PFSK-1 (cell line): ENCODE results near the gene MYRF.
A peak's percentile ranks its signal among the peaks of the same experiment; 100 is the strongest.

Source experiments
- FOXP2 ChIP-seq: optimal IDR thresholded peaks from 2 replicates; pipeline ENCODE3; 2011; ENCODE audit warnings: borderline replicate concordance, control low read depth, inconsistent platforms; ENCODE audit not compliant: insufficient read depth; ENCODE audit errors: extremely low read length, extremely low read depth
- POLR2AphosphoS5 ChIP-seq: IDR thresholded peaks from 2 replicates; pipeline ENCODE4 v1.6.1; 2012; ENCODE audit warnings: low read depth, mild to moderate bottlenecking, control low read depth, low read length, moderate library complexity
- SIN3A ChIP-seq: IDR thresholded peaks from 2 replicates; pipeline ENCODE4 v1.6.1; 2012; ENCODE audit warnings: mild to moderate bottlenecking, low read length, moderate library complexity, borderline replicate concordance; ENCODE audit not compliant: insufficient read depth
- TAF1 ChIP-seq: IDR thresholded peaks from 2 replicates; pipeline ENCODE4 v1.6.1; 2012; ENCODE audit warnings: low read length, control low read depth, borderline replicate concordance; ENCODE audit not compliant: insufficient read depth
- TF ChIP-seq, protein P1 (sequence below), 2 experiments: IDR thresholded peaks; 2 replicates each; pipeline versions ENCODE4 v1.6.1 to v1.8.0; 2011 to 2012; ENCODE audit warnings: low read depth in 2 of 2, low read length in 2 of 2, control low read depth in 1 of 2, inconsistent platforms in 1 of 2, mild to moderate bottlenecking in 1 of 2, moderate library complexity in 1 of 2; ENCODE audit not compliant: insufficient read depth in 1 of 2

Gene MYRF

DNA sequence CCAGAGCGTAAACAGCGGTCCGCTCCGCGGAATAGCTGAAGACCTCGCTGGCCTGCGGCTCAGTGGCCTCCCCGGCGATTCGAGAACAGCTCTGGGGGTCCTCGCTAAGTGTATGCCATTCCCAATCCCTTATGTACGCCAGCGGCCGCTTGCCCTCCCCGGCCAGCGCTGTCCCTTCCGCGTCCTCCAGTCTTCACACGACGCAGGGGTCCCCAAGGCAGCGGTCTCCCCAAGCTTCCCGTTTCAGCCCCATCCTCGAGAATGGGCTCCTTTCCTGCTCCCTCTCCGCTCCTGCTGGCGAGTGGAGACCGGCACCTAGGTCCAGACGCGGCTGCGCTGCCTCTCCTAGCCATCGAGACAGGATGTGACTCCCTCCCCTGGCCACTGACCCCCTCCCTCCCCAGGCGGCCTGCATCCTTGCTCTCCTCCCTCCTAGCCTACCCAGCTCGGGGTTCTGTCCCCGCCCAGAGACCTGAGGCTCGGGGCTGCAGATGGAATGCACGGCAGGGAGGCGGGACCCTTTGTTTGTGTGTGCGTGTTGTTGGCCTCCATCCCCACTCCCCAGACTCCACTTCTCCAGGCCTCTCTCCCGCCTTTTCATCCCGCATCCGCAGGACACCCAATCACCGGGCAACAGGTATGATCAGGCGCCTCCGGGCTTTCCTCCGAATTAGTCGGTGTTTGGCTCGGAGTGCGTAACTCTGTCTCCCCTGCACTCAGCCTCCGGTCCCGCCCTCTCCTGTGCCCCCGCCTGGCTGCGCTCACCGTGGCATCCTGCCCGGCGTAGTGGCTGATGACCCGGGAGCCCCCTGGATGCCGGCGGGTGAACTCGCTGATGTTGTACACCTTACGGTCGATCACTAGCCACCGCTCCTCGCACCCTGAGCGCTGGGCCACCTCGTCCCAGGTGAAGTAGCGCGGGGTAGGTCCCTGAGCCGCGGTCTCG, 63.6 kb downstream of the MYRF start:
- TF ChIP-seq FOXP2, result peak; percentile 46
- TF ChIP-seq, protein P1, sequence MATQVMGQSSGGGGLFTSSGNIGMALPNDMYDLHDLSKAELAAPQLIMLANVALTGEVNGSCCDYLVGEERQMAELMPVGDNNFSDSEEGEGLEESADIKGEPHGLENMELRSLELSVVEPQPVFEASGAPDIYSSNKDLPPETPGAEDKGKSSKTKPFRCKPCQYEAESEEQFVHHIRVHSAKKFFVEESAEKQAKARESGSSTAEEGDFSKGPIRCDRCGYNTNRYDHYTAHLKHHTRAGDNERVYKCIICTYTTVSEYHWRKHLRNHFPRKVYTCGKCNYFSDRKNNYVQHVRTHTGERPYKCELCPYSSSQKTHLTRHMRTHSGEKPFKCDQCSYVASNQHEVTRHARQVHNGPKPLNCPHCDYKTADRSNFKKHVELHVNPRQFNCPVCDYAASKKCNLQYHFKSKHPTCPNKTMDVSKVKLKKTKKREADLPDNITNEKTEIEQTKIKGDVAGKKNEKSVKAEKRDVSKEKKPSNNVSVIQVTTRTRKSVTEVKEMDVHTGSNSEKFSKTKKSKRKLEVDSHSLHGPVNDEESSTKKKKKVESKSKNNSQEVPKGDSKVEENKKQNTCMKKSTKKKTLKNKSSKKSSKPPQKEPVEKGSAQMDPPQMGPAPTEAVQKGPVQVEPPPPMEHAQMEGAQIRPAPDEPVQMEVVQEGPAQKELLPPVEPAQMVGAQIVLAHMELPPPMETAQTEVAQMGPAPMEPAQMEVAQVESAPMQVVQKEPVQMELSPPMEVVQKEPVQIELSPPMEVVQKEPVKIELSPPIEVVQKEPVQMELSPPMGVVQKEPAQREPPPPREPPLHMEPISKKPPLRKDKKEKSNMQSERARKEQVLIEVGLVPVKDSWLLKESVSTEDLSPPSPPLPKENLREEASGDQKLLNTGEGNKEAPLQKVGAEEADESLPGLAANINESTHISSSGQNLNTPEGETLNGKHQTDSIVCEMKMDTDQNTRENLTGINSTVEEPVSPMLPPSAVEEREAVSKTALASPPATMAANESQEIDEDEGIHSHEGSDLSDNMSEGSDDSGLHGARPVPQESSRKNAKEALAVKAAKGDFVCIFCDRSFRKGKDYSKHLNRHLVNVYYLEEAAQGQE (IDR thresholded peaks at IDR 0.05; ENCODE audit: insufficient read depth in 1 of 2, low read depth in 2 of 2, low read length in 2 of 2), result no peak
- TF ChIP-seq SIN3A, result no peak; the same call in 1 of the 2 replicates
- TF ChIP-seq TAF1, result peak; percentile 64; the same call in 1 of the 2 replicates
- peak; percentile 62 for TF ChIP-seq POLR2AphosphoS5

DNA sequence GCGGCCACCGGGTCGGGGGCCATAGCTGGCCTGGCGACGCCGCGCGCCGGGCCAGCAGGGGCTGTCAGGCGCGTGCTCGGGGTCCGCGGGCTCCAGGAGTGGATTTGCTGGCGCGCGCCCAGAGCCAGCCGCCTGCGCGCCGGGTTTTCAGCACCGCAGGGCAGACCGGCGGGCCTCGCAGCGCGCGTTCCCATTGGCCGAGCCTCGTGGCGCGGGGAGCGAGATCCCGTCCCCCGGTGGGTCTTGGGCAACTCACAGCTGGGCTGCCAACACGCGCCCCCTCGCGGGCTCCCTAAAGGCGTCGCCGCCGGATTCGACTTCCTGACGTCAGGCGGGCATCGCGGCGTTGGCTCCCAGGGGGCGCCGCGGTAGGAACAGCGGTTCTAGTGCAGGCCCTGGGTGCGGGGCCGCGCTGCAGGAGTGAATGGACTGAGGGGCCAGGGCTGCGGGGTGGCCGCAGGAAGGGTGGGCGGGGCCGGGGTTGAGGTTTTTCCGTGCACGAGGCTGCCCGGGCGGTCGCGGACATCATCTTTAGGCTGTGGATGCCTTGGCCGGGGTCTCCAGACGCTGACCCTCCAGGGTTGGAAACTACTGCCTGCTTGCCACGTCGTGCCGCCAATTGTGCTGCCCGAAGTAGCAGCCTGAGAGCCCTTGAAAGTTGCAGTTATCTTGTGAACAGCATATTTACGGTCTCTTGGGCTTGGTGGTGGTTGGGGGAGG, 64.5 kb downstream of the MYRF start, which contains the start of gene FADS1:
TSS of gene FADS1 (minus strand) at position 268 of the 720 bp plus-strand sequence. CDS start at position 194, 74 bp downstream.
- TF ChIP-seq, protein P1 (IDR thresholded peaks at IDR 0.05; ENCODE audit: insufficient read depth in 1 of 2, low read depth in 2 of 2, low read length in 2 of 2), result no peak; a peak in 1 of 4 replicates
- TF ChIP-seq TAF1 (no peak), FOXP2 (peak; percentile 84), SIN3A (no peak), POLR2AphosphoS5 (peak; percentile 58; the same call in 1 of the 2 replicates)

DNA sequence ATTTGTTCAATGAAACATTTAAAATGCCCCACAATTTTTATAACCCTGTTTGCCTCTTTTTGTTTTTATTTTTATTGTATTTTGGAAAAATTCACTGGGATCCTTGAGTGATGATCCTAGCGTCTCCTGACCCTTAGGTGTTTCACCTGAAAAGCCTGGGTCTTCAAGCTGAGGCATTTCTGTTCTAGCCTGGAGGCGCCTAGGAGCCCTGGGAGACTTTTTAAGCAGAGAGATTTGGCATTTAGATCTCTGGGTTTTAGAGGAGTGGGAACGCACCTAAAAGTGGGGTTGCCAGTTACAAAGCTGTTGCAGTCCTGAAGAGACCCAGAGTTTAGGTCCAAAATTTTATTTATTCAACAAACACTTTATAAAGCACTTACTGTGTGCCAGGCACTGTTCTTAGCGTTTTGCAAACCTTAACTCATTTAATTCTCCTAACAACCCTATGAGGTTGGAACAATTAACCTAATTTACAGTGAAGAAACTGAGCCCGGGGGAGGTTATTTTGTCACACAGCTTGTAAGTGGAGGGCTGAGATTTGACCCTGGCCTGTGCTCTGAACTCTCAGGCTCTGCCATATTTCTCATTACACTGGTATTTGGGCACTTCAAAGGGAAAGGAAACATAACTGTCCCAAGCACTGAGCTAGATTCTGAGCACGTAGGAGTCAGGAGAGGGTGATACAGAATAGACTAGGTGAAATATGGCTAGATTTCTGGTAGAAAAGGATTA, 65.2 kb downstream of the MYRF start:
- no peak for TF ChIP-seq SIN3A
- TF ChIP-seq FOXP2, result no peak

DNA sequence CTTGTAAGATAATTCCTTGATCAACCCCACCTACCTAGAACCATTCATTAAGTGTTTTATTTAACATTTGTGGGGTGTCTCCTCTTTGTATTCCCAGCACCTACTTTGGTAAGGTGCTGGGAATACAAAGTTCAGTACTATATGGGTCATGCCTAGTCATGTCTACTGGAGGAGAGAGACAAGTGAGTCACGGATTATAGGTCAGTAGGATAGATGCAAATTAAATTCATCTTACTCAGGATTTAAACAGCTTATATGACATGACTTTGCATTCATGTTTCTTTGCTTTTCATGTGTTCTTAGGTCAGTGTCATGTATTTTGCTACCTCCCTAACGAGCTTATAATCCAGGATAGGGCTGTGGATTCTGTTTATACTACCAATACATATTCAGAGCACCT, 67.7 kb downstream of the MYRF start:
- TF ChIP-seq FOXP2 (no peak), SIN3A (no peak), TAF1 (no peak), POLR2AphosphoS5 (no peak)
- TF ChIP-seq, protein P1 (IDR thresholded peaks at IDR 0.05; ENCODE audit: insufficient read depth in 1 of 2, low read depth in 2 of 2, low read length in 2 of 2), result no peak
